Left ventricle myocardium superior (tissue), 1 donor: ENCODE measurements around the gene SLC10A3. TPM values are rescaled to one million over a fixed set of nuclear protein-coding genes. Genes with fewer than 3 reads are reported as not detected.
A peak's percentile ranks its signal among the peaks of the same experiment; 100 is the strongest.

Experiments used
- ATAC-seq: fragments of 200-7000 bp; cut with Tn5 transposase; one replicate; pipeline ENCODE4 v1.9.1; 2020; ENCODE audit warnings: mild to moderate bottlenecking, moderate library complexity
- DNase-seq: peaks from one replicate; pipeline ENCODE4 v3.0.0-alpha.2; 2020
- intact Hi-C: fragments of 100-400 bp; cut with micrococcal nuclease; formaldehyde crosslinking; loops from one replicate; pipeline ENCODE4 v1.11.0; 2022
- microRNA-seq: library from miRNA; unstranded; fragments of <30 nt; microRNA quantifications from one replicate; pipeline ENCODE4 v1.2.0, GENCODE V29; 2020; ENCODE audit warnings: borderline number of aligned reads
- total RNA-seq: library from RNA; stranded (reverse); fragmentation: NEBNext Ultra II Directional; extraction: Animal tissue kit (Norgen Biotek cat#: 25700); gene quantifications from one replicate; pipeline ENCODE4 v1.2.1, GENCODE V29; 2021
- donor health status: DM: no; HTN: yes; CAD: no; lungs with severe emphysema.

The SLC10A3 gene
- total RNA-seq, 1 donor from 2014 or later: 12.2 TPM

DNA sequence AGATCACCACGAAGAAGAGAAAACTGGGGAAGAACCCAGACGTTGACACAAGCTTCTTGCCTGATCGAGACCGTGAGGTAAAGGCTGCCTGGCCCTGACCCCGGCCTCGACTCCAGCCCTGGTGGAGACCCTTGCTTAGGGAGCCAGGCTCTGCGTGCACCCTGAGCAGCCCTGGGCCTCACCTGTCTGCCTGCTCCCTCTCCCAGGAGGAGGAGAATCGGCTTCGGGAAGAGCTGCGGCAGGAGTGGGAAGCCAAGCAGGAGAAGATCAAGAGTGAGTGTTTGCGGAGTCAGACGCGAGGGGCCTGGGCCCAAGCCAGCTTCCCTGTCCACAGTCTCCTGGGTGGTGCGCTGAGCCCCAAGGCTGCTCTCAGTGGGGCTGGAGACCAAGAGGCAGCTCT is 41.9 kb downstream of the SLC10A3 start:
- intact Hi-C loops: no loop called here
- DNase-seq: no peak
- ATAC-seq: no peak

- no peak for DNase-seq
- ATAC-seq: no peak
- intact Hi-C loops: no loop called here
These were observed 44.0 kb downstream of the SLC10A3 start for GRCh38 chrX:154446430-154446829.

DNA sequence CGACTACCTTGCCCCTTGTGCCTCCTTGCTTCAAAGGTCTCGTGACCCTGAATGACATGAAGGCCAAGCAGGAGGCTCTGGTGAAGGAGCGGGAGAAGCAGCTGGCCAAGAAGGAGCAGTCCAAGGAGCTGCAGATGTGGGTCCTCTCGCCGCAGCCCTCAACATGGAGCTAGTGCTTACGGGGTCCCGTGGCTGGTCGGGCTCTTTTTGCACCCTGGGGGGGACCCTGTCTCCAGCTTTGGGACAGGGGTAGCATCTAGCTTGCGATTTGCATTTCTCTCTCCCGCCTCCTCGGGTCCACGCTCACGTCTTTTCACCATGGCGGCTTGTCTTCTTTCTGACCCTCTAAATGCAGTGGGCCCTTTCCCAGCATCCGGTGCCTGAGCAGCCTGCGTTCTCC is 44.7 kb downstream of the SLC10A3 start:
- DNase-seq (no peak), ATAC-seq (no peak)
- intact Hi-C loops: no loop called here

DNA sequence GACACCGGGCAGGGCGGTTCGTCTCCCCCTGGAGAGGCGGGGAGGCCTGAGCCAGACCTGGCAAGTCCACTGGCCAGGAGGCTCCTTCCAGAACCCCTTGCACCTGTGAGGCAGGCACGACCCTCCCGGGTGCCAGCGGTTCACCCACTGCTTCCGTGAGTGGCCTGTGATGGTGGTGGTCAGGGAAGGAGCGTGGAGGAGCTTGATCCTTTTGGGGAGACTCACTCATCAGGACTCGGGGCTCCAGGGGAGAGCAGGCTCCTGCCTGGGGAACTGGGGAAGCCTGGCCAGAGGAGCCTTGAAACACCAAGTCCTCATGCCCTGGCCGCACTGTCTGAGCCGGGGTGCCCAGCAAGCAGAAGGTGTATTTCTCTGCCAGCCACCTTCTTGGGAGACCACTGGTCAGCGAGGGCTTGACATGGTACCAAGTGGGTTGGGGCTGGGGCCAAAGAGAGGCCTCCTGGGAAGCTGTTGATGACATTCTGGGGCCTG is 45.6 kb downstream of the SLC10A3 start:
- no peak for ATAC-seq
- intact Hi-C loops: no loop called here
- no peak for DNase-seq

- peak; percentile 92 for ATAC-seq
- peak; percentile 91 for DNase-seq
- intact Hi-C loops: no loop called here
These were observed 46.3 kb downstream of the SLC10A3 start, which contains the start of gene FAM50A for GRCh38 chrX:154443992-154444754. Gene FAM50A, plus strand, starts transcription at chrX:154444141. Its CDS starts 95 bp downstream, at chrX:154444236.

DNA sequence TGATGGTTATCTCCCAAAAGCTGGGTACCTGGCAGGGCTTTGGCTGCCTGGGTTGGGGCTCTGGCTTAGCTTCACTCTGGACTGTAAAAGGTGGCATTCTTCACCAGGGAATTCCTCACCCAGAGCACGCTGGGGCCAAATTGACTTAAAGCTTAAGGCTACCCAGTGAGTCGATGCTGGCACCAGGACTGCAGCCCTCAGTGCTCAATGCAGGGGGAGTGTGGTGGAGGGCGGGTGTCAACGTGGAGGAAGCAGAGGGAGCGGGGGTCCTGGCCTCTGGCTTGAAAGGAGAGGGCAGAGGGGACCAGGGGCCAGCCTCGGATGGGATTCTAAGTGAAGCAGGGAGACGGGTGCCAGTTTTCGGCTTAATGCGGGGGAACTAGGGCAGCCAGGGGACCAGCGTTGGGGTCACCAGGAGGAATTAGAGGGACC is 46.9 kb downstream of the SLC10A3 start:
- intact Hi-C loops: no loop called here
- peak; percentile 17 for ATAC-seq
- DNase-seq: no peak

GRCh38 chrX:154441984-154442707 is 48.3 kb downstream of the SLC10A3 start:
- intact Hi-C loops: no loop called here
- ATAC-seq (no peak), DNase-seq (no peak)

DNA sequence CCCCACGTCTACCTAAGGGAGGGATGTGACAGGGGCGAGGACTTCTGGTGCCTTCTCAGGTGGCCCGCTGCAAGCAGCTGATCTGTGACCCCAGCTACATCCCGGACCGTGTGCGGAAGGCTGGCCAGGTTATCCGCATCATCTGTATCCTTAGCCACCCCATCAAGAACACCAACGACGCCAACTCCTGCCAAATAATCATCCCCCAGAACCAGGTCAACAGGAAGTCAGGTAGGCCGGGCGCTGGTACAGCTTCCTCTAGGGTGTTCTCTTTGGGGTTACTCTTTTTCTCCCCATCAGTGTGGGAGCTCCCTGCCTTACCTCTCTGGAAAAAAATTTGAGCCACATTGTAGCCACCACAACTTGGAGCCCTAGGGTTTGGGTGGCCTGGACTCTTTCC is 48.9 kb downstream of the SLC10A3 start:
- intact Hi-C loops: no loop called here
- ATAC-seq (no peak), DNase-seq (no peak)

- intact Hi-C loops: no loop called here
- DNase-seq: no peak
- ATAC-seq: no peak
These were observed 49.6 kb downstream of the SLC10A3 start for GRCh38 chrX:154440623-154441357.

- intact Hi-C loops: no loop called here
- DNase-seq (no peak), ATAC-seq (no peak)
These were observed 50.6 kb downstream of the SLC10A3 start for GRCh38 chrX:154439841-154440240.

DNA sequence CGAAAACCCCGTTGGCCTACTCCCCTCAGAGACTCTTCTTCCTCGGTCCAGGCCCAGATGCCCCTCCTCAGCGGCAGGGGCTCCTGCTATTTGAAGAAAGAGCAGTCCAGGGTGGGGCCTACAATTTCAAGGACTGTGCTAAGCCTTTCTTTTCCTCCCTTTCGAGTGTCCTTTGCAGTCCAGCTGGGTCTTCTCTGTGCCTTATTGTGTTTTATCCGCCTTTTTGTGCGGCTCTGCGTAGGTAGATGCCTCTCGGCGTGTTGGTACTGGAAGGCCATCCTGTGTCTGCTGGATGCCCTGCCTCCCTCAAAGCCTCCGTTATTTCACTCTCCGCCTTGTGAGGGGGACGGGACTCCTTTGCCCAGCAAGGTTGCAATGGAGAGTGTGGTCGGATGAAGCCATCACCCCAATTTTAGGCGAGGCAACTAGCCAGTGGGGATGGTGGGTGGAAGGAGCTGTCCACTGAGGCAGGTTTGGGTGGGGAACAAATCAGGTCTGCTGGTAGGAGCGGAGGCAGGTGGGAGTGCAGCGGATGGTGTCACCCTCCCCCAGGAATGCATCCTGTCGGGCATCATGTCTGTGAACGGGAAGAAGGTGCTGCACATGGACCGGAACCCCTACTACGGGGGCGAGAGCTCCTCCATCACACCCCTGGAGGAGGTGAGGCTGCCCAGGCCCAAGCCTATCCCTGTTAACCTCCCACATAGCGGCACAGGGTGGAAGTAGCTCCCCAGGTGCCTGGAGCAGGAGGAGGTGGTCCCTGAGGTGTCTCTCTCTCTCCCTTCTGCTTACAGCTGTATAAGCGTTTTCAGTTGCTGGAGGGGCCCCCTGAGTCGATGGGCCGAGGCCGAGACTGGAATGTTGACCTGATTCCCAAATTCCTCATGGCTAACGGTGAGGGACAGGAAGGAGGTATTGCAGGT is 52.2 kb downstream of the SLC10A3 start:
- DNase-seq (no peak), ATAC-seq (no peak)
- intact Hi-C loops: no loop called here

Small RNA genes within 50 kb of the gene (microRNA-seq; reads per million reads assigned to microRNA genes)
- gene MIR6858: not detected

Other genes with a start within 250 kb of the SLC10A3 start
- not detected for gene OPN1MW3, start 233.0 kb downstream of the SLC10A3 start, total RNA-seq
- not detected for gene TEX28, start 195.5 kb downstream of the SLC10A3 start, total RNA-seq
- gene TKTL1, start 194.8 kb downstream of the SLC10A3 start, total RNA-seq: 18.0 TPM
- 228 TPM for gene FLNA, start 116.0 kb downstream of the SLC10A3 start, total RNA-seq
- gene EMD, start 111.3 kb downstream of the SLC10A3 start, total RNA-seq: 51.3 TPM
- 1,898 TPM for gene RPL10, start 92.3 kb downstream of the SLC10A3 start, total RNA-seq
- 58.7 TPM for gene DNASE1L1, start 81.4 kb downstream of the SLC10A3 start, total RNA-seq
- 38.0 TPM for gene TAFAZZIN, start 79.1 kb downstream of the SLC10A3 start, total RNA-seq
- gene ATP6AP1, start 62.0 kb downstream of the SLC10A3 start, total RNA-seq: 81.0 TPM
- gene GDI1, start 53.5 kb downstream of the SLC10A3 start, total RNA-seq: 86.2 TPM
- 48.4 TPM for gene FAM50A, start 46.5 kb downstream of the SLC10A3 start, total RNA-seq
- gene PLXNA3, start 32.3 kb downstream of the SLC10A3 start, total RNA-seq: 22.0 TPM
- 20.7 TPM for gene LAGE3, start 11.3 kb downstream of the SLC10A3 start, total RNA-seq
- gene UBL4A, start 4.0 kb downstream of the SLC10A3 start, total RNA-seq: 58.6 TPM
- gene FAM3A, start 25.6 kb upstream of the SLC10A3 start, total RNA-seq: 62.5 TPM
- gene G6PD, start 56.2 kb upstream of the SLC10A3 start, total RNA-seq: 10.4 TPM
- gene IKBKG, start 57.0 kb upstream of the SLC10A3 start, total RNA-seq: 15.5 TPM
- gene CTAG1A, start 94.5 kb upstream of the SLC10A3 start, total RNA-seq: not detected
- not detected for gene CTAG1B, start 128.7 kb upstream of the SLC10A3 start, total RNA-seq
- gene CTAG2, start 162.9 kb upstream of the SLC10A3 start, total RNA-seq: not detected